ENCODE data around the gene VASH1.

VASH1 gene

GRCh38 chr14:76726551-76726970 lies 34.7 kb upstream of the VASH1 start:
- Histone ChIP-seq H3K4ac (ENCODE audit: low read length) (no peak overlapping the region), H4K91ac (ENCODE audit: low read depth, low read length, poor library complexity) (no peak overlapping the region), H2BK12ac (ENCODE audit: low read length) (no peak overlapping the region), H3K4me3 (ENCODE audit: low read length in 2 of 2) (no peak overlapping the region), H2BK15ac (ENCODE audit: low read length) (no peak overlapping the region), H3K23ac (ENCODE audit: low read depth, low read length, poor library complexity) (no peak overlapping the region), H3K4me2 (ENCODE audit: insufficient read depth, low read length, poor library complexity, severe bottlenecking) (no peak overlapping the region), H3K9ac (ENCODE audit: low read depth, low read length, poor library complexity) (no peak overlapping the region), H3K36me3 (replicated peaks in 1 of 2; ENCODE audit: control insufficient read depth in 2 of 2, insufficient read depth in 2 of 2, low read length in 2 of 2) (no peaks in the 10 kb centered on the region), H2AK5ac (ENCODE audit: low read depth, low read length) (no peak overlapping the region), H2BK5ac (ENCODE audit: low read length) (no peak overlapping the region), H3K9me3 (replicated peaks in 1 of 2; ENCODE audit: control insufficient read depth in 2 of 2, insufficient read depth in 1 of 2, low read depth in 1 of 2, low read length in 2 of 2) (no peaks in the 10 kb centered on the region), H2BK120ac (ENCODE audit: low read depth, low read length) (no peak overlapping the region), H3K14ac (ENCODE audit: low read length) (no peak overlapping the region), H2AFZ (ENCODE audit: low read length) (no peak overlapping the region), H3K4me1 (ENCODE audit: control insufficient read depth in 2 of 2, insufficient read depth in 1 of 2, low read depth in 1 of 2, low read length in 2 of 2) (no peaks in the 10 kb centered on the region), H3K27ac (replicated peaks; ENCODE audit: low read length) (no peak overlapping the region), H3K18ac (ENCODE audit: low read length) (no peak overlapping the region), H4K8ac (ENCODE audit: low read depth, low read length) (no peak overlapping the region), H3K79me1 (ENCODE audit: low read depth, low read length) (no peaks in the 10 kb centered on the region), H3K27me3 (ENCODE audit: control insufficient read depth in 3 of 3, insufficient read depth in 3 of 3, low read depth in 1 of 3, low read length in 3 of 3) (no peaks in the 10 kb centered on the region)
- DNase-seq (ENCODE audit: low spot score), result no peak
- no CpG with 5 or more reads among the region's 11 CpGs for WGBS, 2 donors (ENCODE audit: extremely low coverage in 2 of 2, insufficient read length in 2 of 2, insufficient replicate concordance in 1 of 2)

GRCh38 chr14:76727384-76727783 lies 33.9 kb upstream of the VASH1 start:
- H3K9ac ChIP-seq (ENCODE audit: low read depth, low read length, poor library complexity), result no peak overlapping the region
- H3K27ac ChIP-seq (replicated peaks; ENCODE audit: low read length), result no peak overlapping the region
- H2AK5ac ChIP-seq (ENCODE audit: low read depth, low read length), result no peak overlapping the region
- H2BK15ac ChIP-seq (ENCODE audit: low read length), result no peak overlapping the region
- no peak overlapping the region for H2BK120ac ChIP-seq (ENCODE audit: low read depth, low read length)
- WGBS, 2 donors (ENCODE audit: extremely low coverage in 2 of 2, insufficient read length in 2 of 2, insufficient replicate concordance in 1 of 2), result no CpG with 5 or more reads among the region's 4 CpGs
- no peak overlapping the region for H3K4ac ChIP-seq (ENCODE audit: low read length)
- H2BK5ac ChIP-seq (ENCODE audit: low read length), result no peak overlapping the region
- no peak overlapping the region for H2BK12ac ChIP-seq (ENCODE audit: low read length)
- no peak overlapping the region for H4K91ac ChIP-seq (ENCODE audit: low read depth, low read length, poor library complexity)
- no peaks in the 10 kb centered on the region for H3K9me3 ChIP-seq (replicated peaks in 1 of 2; ENCODE audit: control insufficient read depth in 2 of 2, insufficient read depth in 1 of 2, low read depth in 1 of 2, low read length in 2 of 2)
- no peak for DNase-seq (ENCODE audit: low spot score)
- H3K14ac ChIP-seq (ENCODE audit: low read length), result no peak overlapping the region
- no peak overlapping the region for H3K4me3 ChIP-seq (ENCODE audit: low read length in 2 of 2)
- no peak overlapping the region for H3K4me2 ChIP-seq (ENCODE audit: insufficient read depth, low read length, poor library complexity, severe bottlenecking)
- H4K8ac ChIP-seq (ENCODE audit: low read depth, low read length), result no peak overlapping the region
- H3K4me1 ChIP-seq (ENCODE audit: control insufficient read depth in 2 of 2, insufficient read depth in 1 of 2, low read depth in 1 of 2, low read length in 2 of 2), result no peaks in the 10 kb centered on the region
- no peak overlapping the region for H2AFZ ChIP-seq (ENCODE audit: low read length)
- H3K27me3 ChIP-seq (ENCODE audit: control insufficient read depth in 3 of 3, insufficient read depth in 3 of 3, low read depth in 1 of 3, low read length in 3 of 3), result no peaks in the 10 kb centered on the region
- H3K23ac ChIP-seq (ENCODE audit: low read depth, low read length, poor library complexity), result no peak overlapping the region
- H3K79me1 ChIP-seq (ENCODE audit: low read depth, low read length), result no peaks in the 10 kb centered on the region
- no peak overlapping the region for H3K18ac ChIP-seq (ENCODE audit: low read length)
- no peaks in the 10 kb centered on the region for H3K36me3 ChIP-seq (replicated peaks in 1 of 2; ENCODE audit: control insufficient read depth in 2 of 2, insufficient read depth in 2 of 2, low read length in 2 of 2)

- no CpG with 5 or more reads among the region's 1 CpG for WGBS, 2 donors (ENCODE audit: extremely low coverage in 2 of 2, insufficient read length in 2 of 2, insufficient replicate concordance in 1 of 2)
- H3K4me3 ChIP-seq (ENCODE audit: low read length in 2 of 2), result no peak overlapping the region
- no peak overlapping the region for H3K9ac ChIP-seq (ENCODE audit: low read depth, low read length, poor library complexity)
- H3K4me1 ChIP-seq (ENCODE audit: control insufficient read depth in 2 of 2, insufficient read depth in 1 of 2, low read depth in 1 of 2, low read length in 2 of 2), result no peaks in the 10 kb centered on the region
- no peak overlapping the region for H2BK5ac ChIP-seq (ENCODE audit: low read length)
- H3K14ac ChIP-seq (ENCODE audit: low read length), result no peak overlapping the region
- H2AFZ ChIP-seq (ENCODE audit: low read length), result no peak overlapping the region
- no peak overlapping the region for H3K4me2 ChIP-seq (ENCODE audit: insufficient read depth, low read length, poor library complexity, severe bottlenecking)
- no peak overlapping the region for H2AK5ac ChIP-seq (ENCODE audit: low read depth, low read length)
- no peak overlapping the region for H3K27ac ChIP-seq (replicated peaks; ENCODE audit: low read length)
- H4K8ac ChIP-seq (ENCODE audit: low read depth, low read length), result no peak overlapping the region
- no peak overlapping the region for H2BK15ac ChIP-seq (ENCODE audit: low read length)
- H4K91ac ChIP-seq (ENCODE audit: low read depth, low read length, poor library complexity), result no peak overlapping the region
- H3K79me1 ChIP-seq (ENCODE audit: low read depth, low read length), result no peaks in the 10 kb centered on the region
- no peaks in the 10 kb centered on the region for H3K36me3 ChIP-seq (replicated peaks in 1 of 2; ENCODE audit: control insufficient read depth in 2 of 2, insufficient read depth in 2 of 2, low read length in 2 of 2)
- no peak for DNase-seq (ENCODE audit: low spot score)
- no peaks in the 10 kb centered on the region for H3K9me3 ChIP-seq (replicated peaks in 1 of 2; ENCODE audit: control insufficient read depth in 2 of 2, insufficient read depth in 1 of 2, low read depth in 1 of 2, low read length in 2 of 2)
- no peak overlapping the region for H3K23ac ChIP-seq (ENCODE audit: low read depth, low read length, poor library complexity)
- H3K18ac ChIP-seq (ENCODE audit: low read length), result no peak overlapping the region
- no peak overlapping the region for H3K4ac ChIP-seq (ENCODE audit: low read length)
- no peaks in the 10 kb centered on the region for H3K27me3 ChIP-seq (ENCODE audit: control insufficient read depth in 3 of 3, insufficient read depth in 3 of 3, low read depth in 1 of 3, low read length in 3 of 3)
- H2BK120ac ChIP-seq (ENCODE audit: low read depth, low read length), result no peak overlapping the region
- H2BK12ac ChIP-seq (ENCODE audit: low read length), result no peak overlapping the region
These were observed 33.4 kb upstream of the VASH1 start for GRCh38 chr14:76727901-76728300.

GRCh38 chr14:76729258-76729657 lies 32.0 kb upstream of the VASH1 start:
- no peak overlapping the region for H4K8ac ChIP-seq (ENCODE audit: low read depth, low read length)
- no peak overlapping the region for H3K4me2 ChIP-seq (ENCODE audit: insufficient read depth, low read length, poor library complexity, severe bottlenecking)
- H3K4ac ChIP-seq (ENCODE audit: low read length), result no peak overlapping the region
- no peak overlapping the region for H4K91ac ChIP-seq (ENCODE audit: low read depth, low read length, poor library complexity)
- H3K27ac ChIP-seq (replicated peaks; ENCODE audit: low read length), result no peak overlapping the region
- WGBS, 2 donors (ENCODE audit: extremely low coverage in 2 of 2, insufficient read length in 2 of 2, insufficient replicate concordance in 1 of 2), result no CpG with 5 or more reads among the region's 2 CpGs
- H2BK5ac ChIP-seq (ENCODE audit: low read length), result no peak overlapping the region
- H3K23ac ChIP-seq (ENCODE audit: low read depth, low read length, poor library complexity), result no peak overlapping the region
- no peak overlapping the region for H3K9ac ChIP-seq (ENCODE audit: low read depth, low read length, poor library complexity)
- H3K18ac ChIP-seq (ENCODE audit: low read length), result no peak overlapping the region
- no peaks in the 10 kb centered on the region for H3K79me1 ChIP-seq (ENCODE audit: low read depth, low read length)
- no peak overlapping the region for H3K4me3 ChIP-seq (ENCODE audit: low read length in 2 of 2)
- H2AK5ac ChIP-seq (ENCODE audit: low read depth, low read length), result no peak overlapping the region
- H2BK120ac ChIP-seq (ENCODE audit: low read depth, low read length), result no peak overlapping the region
- H3K14ac ChIP-seq (ENCODE audit: low read length), result no peak overlapping the region
- H2BK15ac ChIP-seq (ENCODE audit: low read length), result no peak overlapping the region
- H3K9me3 ChIP-seq (replicated peaks in 1 of 2; ENCODE audit: control insufficient read depth in 2 of 2, insufficient read depth in 1 of 2, low read depth in 1 of 2, low read length in 2 of 2), result no peaks in the 10 kb centered on the region
- DNase-seq (ENCODE audit: low spot score), result no peak
- no peaks in the 10 kb centered on the region for H3K36me3 ChIP-seq (replicated peaks in 1 of 2; ENCODE audit: control insufficient read depth in 2 of 2, insufficient read depth in 2 of 2, low read length in 2 of 2)
- no peak overlapping the region for H2AFZ ChIP-seq (ENCODE audit: low read length)
- no peaks in the 10 kb centered on the region for H3K4me1 ChIP-seq (ENCODE audit: control insufficient read depth in 2 of 2, insufficient read depth in 1 of 2, low read depth in 1 of 2, low read length in 2 of 2)
- H3K27me3 ChIP-seq (ENCODE audit: control insufficient read depth in 3 of 3, insufficient read depth in 3 of 3, low read depth in 1 of 3, low read length in 3 of 3), result no peaks in the 10 kb centered on the region
- no peak overlapping the region for H2BK12ac ChIP-seq (ENCODE audit: low read length)
